ENCODE results near the gene ELP4.
"Not testable (repeated sequence)": the region's sequence is repeated elsewhere in the genome, so short reads cannot be mapped to it uniquely, and the experiment has no call there.

ELP4 gene

DNA sequence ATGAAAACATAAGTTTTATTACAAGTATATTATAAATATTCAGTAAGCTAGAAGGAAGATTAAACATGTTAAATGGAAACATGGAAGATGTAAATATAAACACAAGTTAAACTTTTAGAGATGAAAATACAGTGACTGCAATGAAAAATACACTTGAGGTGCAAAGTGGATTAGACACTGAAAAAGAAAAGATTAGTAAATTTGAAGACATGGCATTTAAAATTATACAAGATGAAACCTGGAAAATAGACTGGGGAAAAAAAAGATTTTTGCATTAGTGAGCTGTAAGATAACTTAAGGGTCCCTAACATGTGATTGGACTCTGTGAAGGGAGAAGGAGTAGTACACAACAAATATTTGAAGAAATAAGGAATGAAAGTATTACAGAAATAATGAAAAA is 33.3 kb downstream of the ELP4 start:
- DNase-seq (ENCODE audit: low read depth) = no peak

DNA sequence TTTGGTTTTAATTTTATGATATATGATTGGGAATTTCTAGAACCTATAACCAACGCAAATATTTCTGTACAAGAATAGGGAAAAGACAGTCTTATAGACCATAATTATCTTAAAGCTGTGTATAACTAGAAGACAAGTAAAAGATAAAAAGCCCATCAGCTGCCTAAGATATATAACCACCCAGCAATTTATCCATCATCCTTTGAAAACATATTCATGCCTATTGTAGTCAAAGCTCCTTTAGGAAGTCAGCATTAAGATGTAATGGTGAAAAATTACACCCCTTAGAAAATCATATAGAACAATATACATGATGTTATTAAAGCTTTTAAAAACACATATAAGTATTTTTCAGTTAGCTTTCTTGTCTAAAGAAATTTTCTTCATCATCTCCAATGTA is 46.4 kb downstream of the ELP4 start:
- DNase-seq (ENCODE audit: low read depth) = no peak

DNA sequence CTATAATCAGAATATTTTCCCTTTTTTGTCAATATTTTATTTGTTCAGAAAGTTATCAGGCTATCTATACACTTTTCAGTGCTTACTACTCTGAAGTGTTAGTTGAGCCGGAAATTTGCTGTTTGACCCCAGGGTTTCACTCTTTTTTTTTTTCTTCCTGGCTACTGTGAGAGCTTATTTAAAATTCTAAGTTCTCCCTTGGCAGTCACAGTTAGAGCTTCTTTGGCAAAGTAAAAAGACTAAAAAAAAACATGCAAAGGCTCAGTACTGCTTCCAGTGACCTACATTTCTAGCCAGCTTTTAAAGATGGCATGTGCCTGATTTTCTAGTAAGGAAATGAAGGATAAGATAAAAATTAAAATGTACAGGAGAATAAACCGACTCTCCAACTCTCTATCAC is 48.4 kb downstream of the ELP4 start:
- no peak for DNase-seq (ENCODE audit: low read depth)

DNA sequence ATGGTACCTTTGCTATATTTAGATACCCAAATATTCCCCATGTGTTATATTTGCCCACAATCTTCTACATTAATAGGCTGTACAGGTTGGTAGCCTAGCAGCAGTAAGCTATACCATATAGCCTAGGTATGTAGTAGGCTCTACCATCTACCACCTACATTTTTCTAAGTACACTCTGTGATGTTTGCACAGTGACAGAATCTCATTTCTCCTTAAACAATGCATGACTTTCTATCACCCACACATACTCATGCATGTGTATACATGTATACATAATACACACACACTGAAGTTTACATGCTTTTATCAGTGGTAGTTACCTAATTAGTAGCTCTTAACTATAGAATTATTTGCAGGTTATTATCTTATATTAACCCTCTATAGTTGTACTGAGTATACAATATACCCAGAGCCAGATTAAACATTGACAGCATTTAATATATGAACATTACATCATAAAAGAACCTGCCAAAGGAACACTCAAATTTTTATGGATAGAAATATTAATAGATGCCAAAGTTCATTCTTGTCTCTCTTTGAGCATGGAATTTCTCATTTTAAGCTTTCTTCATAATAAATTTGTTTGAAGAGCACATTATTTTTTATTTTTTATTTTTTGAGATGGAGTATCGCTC is 51.4 kb downstream of the ELP4 start:
- DNase-seq (ENCODE audit: low read depth) = no peak

DNA sequence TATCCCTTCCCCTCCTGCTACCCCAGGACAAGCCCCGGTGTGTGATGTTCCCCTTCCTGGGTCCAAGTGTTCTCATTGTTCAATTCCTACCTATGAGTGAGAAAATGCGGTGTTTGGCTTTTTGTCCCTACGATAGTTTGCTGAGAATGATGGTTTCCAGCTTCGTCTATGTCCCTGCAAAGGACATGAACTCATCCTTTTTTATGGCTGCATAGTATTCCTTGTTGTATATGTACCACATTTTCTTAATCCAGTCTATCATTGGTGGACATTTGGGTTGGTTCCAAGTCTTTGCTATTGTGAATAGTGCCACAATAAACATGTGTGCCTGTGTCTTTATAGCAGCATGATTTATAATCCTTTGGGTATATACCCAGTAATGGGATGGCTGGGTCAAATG is 55.0 kb downstream of the ELP4 start:
- not testable (repeated sequence) for DNase-seq (ENCODE audit: low read depth)

DNA sequence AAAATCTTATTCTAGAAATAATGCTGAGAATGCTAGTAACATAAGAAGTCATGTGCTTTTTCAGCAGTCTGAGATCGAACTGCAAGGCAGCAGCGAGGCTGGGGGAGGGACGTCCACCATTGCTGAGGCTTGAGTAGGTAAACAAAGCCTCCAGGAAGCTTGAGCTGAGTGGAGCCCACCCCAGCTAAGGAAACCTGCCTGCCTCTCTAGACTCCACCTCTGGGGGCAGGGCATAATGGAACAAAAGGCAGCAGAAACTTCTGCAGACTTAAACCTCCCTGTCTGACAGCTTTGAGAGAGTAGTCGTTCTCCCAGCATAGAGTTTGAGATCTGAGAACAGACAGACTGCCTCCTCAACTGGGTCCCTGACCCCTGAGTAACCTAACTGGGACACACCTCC is 64.6 kb downstream of the ELP4 start:
- DNase-seq (ENCODE audit: low read depth) = not testable (repeated sequence)

DNA sequence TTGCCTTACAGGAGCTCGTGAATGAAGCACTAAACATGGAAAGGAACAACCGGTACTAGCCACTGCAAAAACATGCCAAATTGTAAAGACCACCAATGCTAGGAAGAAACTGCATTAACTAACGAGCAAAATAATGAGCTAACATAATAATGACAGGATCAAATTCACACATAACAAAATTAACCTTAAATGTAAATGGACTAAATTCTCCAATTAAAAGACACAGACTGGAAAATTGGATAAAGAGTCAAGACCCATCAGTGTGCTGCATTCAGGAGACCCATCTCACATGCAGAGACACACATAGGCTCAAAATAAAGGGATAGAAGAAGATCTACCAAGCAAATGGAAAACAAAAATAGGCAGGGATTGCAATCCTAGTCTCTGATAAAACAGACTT is 66.2 kb downstream of the ELP4 start:
- DNase-seq (ENCODE audit: low read depth) = not testable (repeated sequence)

DNA sequence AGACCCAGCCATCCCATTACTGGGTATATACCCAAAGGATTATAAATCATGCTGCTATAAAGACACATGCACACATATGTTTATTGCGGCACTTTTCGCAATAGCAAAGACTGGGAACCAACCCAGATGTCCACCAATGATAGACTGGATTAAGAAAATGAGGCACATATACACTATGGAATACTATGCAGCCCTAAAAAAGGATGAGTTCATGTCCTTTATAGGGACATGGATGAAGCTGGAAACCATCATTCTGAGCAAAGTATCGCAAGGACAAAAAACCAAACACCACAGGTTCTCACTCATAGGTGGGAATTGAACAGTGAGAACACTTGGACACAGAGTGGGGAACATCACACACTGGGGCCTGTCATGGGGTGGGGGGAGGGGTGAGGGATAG is 69.8 kb downstream of the ELP4 start:
- DNase-seq (ENCODE audit: low read depth) = not testable (repeated sequence)

DNA sequence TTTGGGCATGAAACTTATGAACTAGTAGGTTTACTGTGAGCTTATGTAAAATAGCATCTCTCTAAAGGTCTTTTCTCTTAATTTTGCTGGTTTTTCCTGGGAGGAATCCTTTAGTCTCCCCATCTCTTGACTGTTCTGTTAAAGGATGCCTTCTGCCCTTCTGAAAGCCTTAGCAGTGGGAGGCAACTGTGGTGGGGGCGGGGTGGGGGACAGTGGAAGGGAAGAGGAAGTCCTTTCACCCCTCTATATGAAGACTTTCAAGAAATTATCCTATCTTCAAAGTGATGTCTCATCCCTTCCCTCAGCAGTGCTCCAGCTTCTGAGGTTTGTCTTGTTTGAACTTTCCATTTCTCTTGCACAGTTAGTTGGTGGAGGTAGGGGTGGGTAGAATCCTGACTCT is 73.1 kb downstream of the ELP4 start:
- DNase-seq (ENCODE audit: low read depth) = no peak

DNA sequence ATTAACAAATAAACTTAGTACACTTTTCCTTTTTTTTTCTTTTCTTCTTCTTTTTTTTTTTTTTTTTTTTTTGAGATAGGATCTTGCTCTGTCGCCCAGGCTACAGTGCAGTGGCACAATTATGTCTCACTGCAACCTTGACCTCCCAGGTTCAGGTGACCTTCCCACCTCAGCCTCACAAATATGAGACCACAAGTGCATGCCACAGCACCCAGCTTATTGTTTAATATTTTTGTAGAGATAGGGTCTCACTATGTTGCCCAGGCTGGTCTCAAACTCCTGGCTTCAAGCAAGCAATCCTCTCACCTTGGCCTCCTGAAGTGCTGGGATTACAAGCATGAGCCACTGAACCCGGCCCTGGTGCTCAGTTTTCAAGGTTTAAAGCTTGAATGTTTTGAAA is 88.9 kb downstream of the ELP4 start:
- DNase-seq (ENCODE audit: low read depth) = no peak

DNA sequence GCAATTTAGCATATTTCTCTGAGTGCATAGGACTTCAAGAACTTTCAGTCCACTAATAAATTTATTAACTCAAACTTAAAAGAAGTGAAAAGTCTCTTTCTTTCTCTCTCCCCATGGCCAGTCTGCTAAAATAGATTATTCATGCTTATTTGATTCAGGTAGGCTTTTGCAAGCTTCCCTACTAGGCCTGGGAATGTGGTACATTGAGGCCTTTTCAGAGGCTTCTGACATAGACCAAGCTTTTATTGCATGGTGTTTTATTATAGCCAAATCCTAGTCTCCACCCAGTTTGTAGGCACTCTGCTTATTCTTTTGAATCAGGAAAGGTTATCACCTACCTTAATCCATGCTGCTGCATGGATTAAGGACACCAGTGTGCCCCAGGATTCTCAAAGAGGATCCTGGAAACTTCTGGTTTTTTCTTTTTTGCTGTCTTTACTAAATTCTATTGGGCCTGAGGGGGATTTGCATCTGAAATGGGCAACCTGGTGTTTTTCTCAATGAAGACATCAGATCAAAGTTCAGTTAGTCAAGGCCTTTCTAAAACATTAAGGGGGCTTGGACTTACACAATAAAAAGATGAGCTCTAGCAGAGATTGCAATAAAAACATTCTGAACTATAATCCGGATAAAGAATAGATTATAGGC is 92.2 kb downstream of the ELP4 start:
- no peak for DNase-seq (ENCODE audit: low read depth)

DNA sequence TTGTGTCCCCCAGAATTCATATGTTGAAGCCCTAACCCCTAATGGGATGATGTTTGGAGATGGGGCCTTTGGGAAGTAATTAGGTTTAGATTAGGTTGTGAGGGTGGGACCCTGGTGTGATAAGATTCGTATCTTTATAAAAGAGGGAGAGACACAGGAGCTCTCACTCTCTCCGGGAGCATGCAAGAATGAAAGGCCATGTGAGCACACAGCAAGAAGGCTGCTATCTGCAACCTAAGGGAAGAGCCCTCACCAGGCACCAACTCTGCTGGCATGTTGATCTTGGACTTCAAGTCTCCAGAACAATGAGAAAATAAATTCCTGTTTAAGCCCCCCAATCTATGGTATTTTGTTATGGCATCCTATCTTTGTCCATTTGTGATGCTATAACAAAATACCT is 97.3 kb downstream of the ELP4 start:
- no peak for DNase-seq (ENCODE audit: low read depth)

DNA sequence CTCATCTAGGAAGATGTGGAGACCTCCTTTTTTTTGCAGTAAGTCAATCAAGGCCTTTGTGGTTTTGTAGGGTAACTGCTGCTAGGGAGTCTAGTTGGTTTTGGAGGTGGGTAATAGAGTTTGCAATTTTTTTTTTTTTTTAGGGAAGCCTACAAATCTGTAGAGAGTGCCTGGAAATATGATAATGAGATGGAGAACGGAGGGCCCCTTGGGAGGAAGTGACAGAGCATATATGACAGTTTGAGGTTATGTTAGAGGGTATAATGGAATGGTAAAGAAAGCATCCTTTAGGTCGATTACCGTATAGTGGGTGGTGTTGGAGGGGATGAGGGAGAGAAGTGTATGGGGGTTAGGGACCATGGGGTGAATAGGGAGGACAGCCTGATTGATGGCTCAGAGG is 98.3 kb downstream of the ELP4 start:
- no peak for DNase-seq (ENCODE audit: low read depth)

DNA sequence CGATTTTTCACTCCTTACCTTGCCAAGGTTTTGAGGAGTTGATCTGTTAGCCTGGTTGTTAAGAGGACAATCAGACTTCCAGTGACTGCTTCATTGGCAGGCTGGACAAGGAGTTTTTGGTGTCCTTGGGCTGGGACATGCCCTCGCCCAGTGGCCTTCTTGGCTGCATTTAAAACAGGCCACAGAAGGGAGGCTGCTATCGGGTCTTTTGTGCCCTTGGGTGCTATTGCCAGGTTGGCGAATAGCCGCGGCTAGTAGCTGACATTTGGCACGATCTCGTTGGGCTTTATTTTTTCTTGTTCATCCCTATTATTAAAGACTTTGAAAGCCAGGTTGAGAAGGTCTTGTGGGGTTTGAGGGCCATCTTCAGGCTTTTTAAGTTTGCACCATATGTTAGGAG is 99.4 kb downstream of the ELP4 start:
- DNase-seq (ENCODE audit: low read depth) = no peak

DNA sequence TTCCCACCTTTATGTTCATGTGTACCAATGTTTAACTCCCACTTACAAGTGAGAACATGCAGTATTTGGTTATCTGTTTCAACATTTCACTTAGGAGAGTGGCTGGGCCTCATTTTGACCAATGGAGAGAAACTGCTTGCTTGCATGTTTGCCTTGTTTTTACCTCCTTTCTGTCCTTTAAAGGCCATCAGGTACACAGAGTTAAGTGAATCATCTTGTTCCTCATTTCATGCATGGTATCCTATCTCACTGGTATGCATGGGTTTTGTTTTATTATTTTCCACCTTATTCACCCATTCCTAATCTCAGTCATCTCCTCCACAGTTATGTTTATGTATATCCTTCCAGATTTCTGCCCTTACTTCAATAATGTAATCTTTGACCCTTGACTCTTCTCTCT is 101.0 kb downstream of the ELP4 start:
- no peak for DNase-seq (ENCODE audit: low read depth)

DNA sequence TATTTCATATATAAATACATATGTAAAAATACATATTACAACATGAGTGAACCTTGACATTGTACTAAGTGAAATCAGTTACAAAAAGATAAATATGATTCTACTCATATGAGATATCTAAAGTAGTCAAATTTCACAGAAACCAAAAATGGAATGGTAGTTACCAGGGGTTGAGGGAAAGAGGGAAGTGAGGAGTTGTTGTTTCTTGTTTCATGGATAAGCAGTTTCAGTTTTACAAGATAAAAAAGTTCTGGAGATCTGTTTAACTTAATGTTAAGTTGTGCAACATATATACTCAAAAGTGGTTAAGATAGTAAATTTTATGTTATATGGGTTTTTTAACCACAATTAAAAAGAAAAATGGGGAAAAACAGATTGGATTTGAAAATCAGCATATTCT is 107.7 kb downstream of the ELP4 start:
- no peak for DNase-seq (ENCODE audit: low read depth)

DNA sequence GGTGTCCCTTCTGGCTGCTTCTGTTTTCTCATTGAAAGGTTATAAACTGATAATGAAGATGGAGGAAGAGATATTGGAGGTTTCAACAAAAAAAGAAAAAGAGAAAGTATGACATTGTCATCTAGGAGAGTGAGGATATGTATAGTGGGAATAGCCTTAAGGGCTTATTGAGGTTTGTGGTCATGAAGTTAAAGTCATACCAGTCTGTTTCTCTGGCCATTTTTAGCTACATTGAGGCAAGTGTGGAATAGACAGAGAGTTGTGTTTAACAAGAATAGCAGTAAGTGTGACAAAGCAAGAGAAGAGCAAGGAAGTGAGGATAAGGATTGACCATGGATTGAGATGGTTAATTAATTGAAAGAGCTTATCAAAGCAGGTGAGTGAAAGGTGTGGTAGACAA is 110.4 kb downstream of the ELP4 start:
- no peak for DNase-seq (ENCODE audit: low read depth)

DNA sequence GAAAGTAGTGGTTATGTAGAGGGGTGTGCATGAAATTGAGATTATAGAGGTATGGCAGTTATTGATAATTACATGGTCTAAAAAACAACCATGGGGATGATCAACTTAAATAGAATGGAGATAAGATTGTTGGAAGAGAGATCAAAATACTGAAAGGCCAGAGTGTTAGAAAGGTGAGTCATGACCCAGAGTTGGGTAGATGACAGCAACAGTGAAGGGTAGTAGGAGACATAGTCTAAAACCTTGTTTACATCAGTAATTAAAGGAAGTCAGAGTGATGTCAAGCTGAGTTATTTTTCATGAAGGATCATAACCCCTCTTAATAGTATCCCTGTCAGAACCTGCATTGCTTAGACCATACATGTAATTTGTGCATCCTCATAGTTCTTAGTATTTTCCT is 110.9 kb downstream of the ELP4 start:
- no peak for DNase-seq (ENCODE audit: low read depth)

DNA sequence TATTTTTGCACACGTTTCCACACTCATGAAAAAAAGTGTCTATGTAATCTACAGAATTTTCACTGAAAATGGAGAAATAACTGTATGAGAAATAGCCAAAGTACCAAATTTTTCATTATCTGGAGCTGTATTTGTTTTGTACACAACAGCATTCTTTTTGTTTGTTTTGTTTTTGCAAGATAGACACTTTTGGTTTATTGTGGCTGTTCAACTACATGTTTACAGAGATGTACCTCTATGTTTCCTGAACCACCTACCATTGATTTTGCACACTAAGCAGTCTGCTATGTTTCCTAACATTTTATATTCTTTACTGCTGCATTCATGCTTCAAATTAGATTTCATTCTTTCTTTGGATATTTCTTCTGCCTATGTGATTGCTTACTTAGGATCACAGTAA is 116.3 kb downstream of the ELP4 start:
- DNase-seq (ENCODE audit: low read depth) = no peak

DNA sequence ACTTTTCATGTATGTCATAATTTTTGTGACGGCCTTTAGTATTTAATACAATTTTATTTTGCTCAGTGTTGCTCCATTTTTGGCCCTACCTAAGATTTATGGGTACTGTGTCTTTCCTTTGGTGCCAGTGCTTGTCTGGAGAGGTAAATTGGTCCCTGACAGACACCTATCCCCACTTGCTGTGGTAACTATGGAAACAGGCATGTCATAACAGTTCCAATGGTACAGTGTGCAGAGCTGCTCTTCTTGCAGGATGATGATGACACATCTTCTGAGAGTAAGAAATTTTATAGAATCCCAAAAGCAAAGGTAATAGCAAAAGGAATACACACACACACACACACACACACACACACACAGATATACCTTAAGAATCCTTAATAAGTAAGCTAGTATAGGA is 118.5 kb downstream of the ELP4 start:
- no peak for DNase-seq (ENCODE audit: low read depth)

DNA sequence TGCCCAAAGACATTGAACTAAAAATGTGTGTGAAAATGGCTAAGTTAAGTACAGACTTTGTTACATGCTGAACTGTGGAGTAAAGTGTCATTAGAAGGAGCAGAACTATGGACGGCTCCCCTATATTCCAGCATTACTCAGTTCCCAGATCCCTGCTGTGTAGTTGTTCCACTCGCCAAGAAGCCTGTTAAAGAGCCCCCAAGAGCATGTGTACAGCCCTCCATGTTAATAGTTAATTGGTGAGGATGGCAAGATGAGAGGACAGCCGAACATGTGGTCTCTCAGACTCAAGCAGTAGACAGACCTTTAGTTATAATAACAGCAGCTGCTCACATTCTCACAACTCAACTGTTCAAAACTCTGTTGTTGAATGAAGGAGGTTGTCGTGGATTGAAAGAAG is 127.4 kb downstream of the ELP4 start:
- no peak for DNase-seq (ENCODE audit: low read depth)

DNA sequence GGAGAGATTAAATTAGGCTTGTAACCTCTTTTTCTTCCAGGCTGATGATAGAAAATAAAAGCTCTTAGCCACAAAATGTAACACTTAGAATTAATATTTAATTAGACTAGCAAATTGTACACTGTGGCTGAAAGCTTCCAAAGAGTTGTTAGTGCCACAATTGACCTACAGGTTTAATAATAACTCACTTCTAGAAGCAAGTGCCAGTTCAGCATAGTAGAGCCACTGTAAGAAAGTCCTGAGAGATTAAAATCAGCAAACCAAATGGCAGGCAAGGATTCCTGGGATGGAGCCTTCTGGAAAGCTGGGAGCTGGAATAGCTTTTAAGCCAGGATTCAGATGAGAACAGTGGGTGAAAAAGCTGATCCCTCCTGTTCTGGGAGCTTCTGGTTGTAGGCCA is 131.0 kb downstream of the ELP4 start:
- no peak for DNase-seq (ENCODE audit: low read depth)

DNA sequence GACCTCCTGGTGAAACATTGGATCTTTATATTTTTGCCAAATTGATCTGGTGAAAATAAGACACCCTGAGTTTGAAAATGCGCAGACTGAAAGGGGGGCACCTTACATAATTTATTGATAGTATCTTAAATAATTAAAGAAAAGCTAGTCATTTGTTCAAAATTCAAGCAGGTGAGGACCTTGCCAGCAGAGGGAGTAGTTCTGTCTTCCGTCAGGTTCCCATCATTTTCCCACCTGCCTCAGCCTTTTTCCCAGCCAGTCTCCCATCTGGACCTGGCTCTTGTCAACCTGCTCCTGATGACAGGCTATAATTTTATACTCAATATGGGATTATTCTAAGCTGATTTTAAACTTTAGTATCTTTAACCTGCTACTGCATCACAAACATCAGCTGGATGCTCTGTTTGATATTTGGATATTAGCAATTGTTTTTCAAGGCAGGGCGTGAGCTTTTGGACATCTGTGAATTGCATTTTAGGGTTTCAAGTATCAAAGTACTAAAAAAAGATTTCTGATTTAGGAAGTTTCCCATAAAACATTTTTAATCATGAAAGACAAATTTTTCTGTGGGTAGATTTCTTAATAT is 132.0 kb downstream of the ELP4 start:
- no peak for DNase-seq (ENCODE audit: low read depth)

DNA sequence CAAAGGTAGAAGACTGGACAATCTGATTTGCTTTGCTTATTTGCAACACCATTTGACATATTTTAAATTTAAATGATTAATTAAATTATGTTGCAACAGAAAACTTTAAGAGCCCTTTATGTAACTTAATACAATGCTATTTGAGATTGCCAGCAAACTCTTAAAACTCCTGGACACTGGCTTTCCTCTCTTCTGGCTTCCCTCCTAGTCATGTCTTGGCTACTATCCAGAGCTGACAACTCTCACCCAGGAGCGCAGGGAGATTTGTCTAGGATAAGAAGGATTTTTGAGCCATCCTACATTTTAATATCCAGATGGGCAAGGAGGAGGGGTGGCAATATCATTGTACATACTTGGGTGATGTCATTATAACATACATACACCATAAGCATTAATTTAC is 134.3 kb downstream of the ELP4 start:
- DNase-seq (ENCODE audit: low read depth) = no peak

All from stimulated activated CD8-positive, alpha-beta memory T cell treated with anti-CD3 and anti-CD28 coated beads, Interleukin-4, amount 100 ng/mL, for 24 hours (primary cell).